SK-N-SH (cell line): ENCODE measurements around the gene ASB3. TPM values are rescaled to one million over a fixed set of nuclear protein-coding genes. Genes with fewer than 3 reads are reported as not detected.

Experiments
- CTCF ChIA-PET: fragments of 300-600, 350-600 bp; formaldehyde crosslinking; extraction: SDS; loops from one replicate; lab custom pipeline; 2021; lab: Yijun Ruan, JAX
- POLR2A ChIA-PET: fragments of 350-600 bp; sonication (Branson Sonifier 250); formaldehyde crosslinking; extraction: SDS; loops from one replicate; lab custom pipeline; 2020; ENCODE audit warnings: antibody characterized with exemption, inconsistent platforms; lab: Yijun Ruan, JAX
- DNase-seq: peaks from one replicate; pipeline ENCODE4 v3.0.0; 2012
- H2AFZ ChIP-seq: fragments of 200-600 bp; sonication (generic); 2 replicates; pipeline ENCODE4 v1.8.1; 2016; ENCODE audit warnings: antibody characterized with exemption, mild to moderate bottlenecking, low read depth
- H3F3A ChIP-seq: fragments of 200-600 bp; sonication (generic); replicated peaks from 2 replicates; pipeline ENCODE3; 2016; ENCODE audit warnings: antibody characterized with exemption, mild to moderate bottlenecking; ENCODE audit not compliant: insufficient read depth
- H3K27ac ChIP-seq, 2 experiments: fragments of 200-500 bp in 1 of 2; fragments of 200-600 bp in 1 of 2; sonication (Bioruptor generic) in 1 of 2; sonication (generic), shearing (Covaris generic) in 1 of 2; 2 replicates each; pipeline versions ENCODE4 v1.5.1 to v1.6.1; 2014 to 2016; ENCODE audit warnings: low read depth in 2 of 2, inconsistent platforms in 1 of 2, low read length in 1 of 2, mild to moderate bottlenecking in 1 of 2, mixed read lengths in 1 of 2
- H3K27me3 ChIP-seq: fragments of 200-600 bp; sonication (generic), shearing (Covaris generic); 2 replicates; pipeline ENCODE4 v1.6.1; 2016; ENCODE audit warnings: mixed run types; ENCODE audit not compliant: insufficient read depth
- H3K36me3 ChIP-seq, 2 experiments: fragments of 200-500 bp in 1 of 2; fragments of 200-600 bp in 1 of 2; sonication (Bioruptor generic) in 1 of 2; sonication (generic) in 1 of 2; replicated peaks in 1 of 2; 2 replicates each; pipeline versions ENCODE3 to v1.5.1; 2014 to 2016; ENCODE audit warnings: low read length in 1 of 2, mild to moderate bottlenecking in 1 of 2; ENCODE audit not compliant: insufficient read depth in 2 of 2, control insufficient read depth in 1 of 2
- H3K4me1 ChIP-seq, 2 experiments: fragments of 200-500 bp in 1 of 2; fragments of 200-600 bp in 1 of 2; sonication (Bioruptor generic) in 1 of 2; sonication (generic), shearing (Covaris generic) in 1 of 2; 2 replicates each; pipeline versions ENCODE4 v1.5.1 to v1.6.1; 2014 to 2016; ENCODE audit warnings: low read depth in 1 of 2, low read length in 1 of 2, mixed run types in 1 of 2; ENCODE audit not compliant: insufficient read depth in 2 of 2, control insufficient read depth in 1 of 2
- H3K4me2 ChIP-seq: fragments of 200-600 bp; sonication (generic), shearing (Covaris generic); 2 replicates; pipeline ENCODE4 v1.6.1; 2017; ENCODE audit warnings: mixed run types
- H3K4me3 ChIP-seq, 2 experiments: fragments of 200-500 bp in 1 of 2; fragments of 200-600 bp in 1 of 2; sonication (Bioruptor generic) in 1 of 2; sonication (generic), shearing (Covaris generic) in 1 of 2; 2 replicates each; pipeline versions ENCODE4 v1.5.1 to v1.8.1; 2014 to 2016; ENCODE audit warnings: low read depth in 2 of 2, inconsistent platforms in 1 of 2, low read length in 1 of 2, mild to moderate bottlenecking in 1 of 2, mixed read lengths in 1 of 2, moderate library complexity in 1 of 2
- H3K79me2 ChIP-seq: fragments of 200-600 bp; sonication (generic); 2 replicates; pipeline ENCODE4 v1.8.1; 2017; ENCODE audit warnings: mild to moderate bottlenecking; ENCODE audit not compliant: insufficient read depth
- H3K9ac ChIP-seq: fragments of 200-600 bp; sonication (generic); 2 replicates; pipeline ENCODE4 v1.6.1; 2017; ENCODE audit warnings: mixed run types
- H3K9me2 ChIP-seq: fragments of 200-600 bp; sonication (generic); 2 replicates; pipeline ENCODE4 v1.6.1; 2017; ENCODE audit warnings: mixed run types
- H3K9me3 ChIP-seq: fragments of 200-600 bp; sonication (generic); 2 replicates; pipeline ENCODE4 v1.6.1; 2017; ENCODE audit warnings: mixed run types, mild to moderate bottlenecking, moderate library complexity
- H4K20me1 ChIP-seq: fragments of 200-600 bp; sonication (generic); 2 replicates; pipeline ENCODE4 v1.6.1; 2017; ENCODE audit warnings: mild to moderate bottlenecking, mixed run types; ENCODE audit not compliant: insufficient read depth
- GATA2 ChIP-seq: sonication (generic); formaldehyde crosslinking; IDR thresholded peaks from 2 replicates; pipeline ENCODE4 v1.5.0; 2020; ENCODE audit warnings: mild to moderate bottlenecking, missing genetic modification reagents
- JUND ChIP-seq: IDR thresholded peaks from 2 replicates; pipeline ENCODE4 v1.4.0; 2012
- NRF1 ChIP-seq: IDR thresholded peaks from 2 replicates; pipeline ENCODE4 v1.6.1; 2012; ENCODE audit warnings: low read depth, mild to moderate bottlenecking, low read length
- RAD21 ChIP-seq: IDR thresholded peaks from 2 replicates; pipeline ENCODE4 v1.6.1; 2012; ENCODE audit warnings: mild to moderate bottlenecking, low read length
- RXRA ChIP-seq: IDR thresholded peaks from 2 replicates; pipeline ENCODE4 v1.4.0; 2012; ENCODE audit warnings: low read depth, mild to moderate bottlenecking, borderline replicate concordance
- SMC3 ChIP-seq: IDR thresholded peaks from 2 replicates; pipeline ENCODE4 v1.6.1; 2012; ENCODE audit warnings: low read depth, low read length, improper control_type of control experiment
- TAF1 ChIP-seq: IDR thresholded peaks from 2 replicates; pipeline ENCODE4 v1.6.1; 2012; ENCODE audit warnings: low read depth, mild to moderate bottlenecking, low read length, moderate library complexity, borderline replicate concordance
- TCF12 ChIP-seq: IDR thresholded peaks from 2 replicates; pipeline ENCODE4 v1.4.0; 2012
- YY1 ChIP-seq: IDR thresholded peaks from 2 replicates; pipeline ENCODE4 v1.4.0; 2012; ENCODE audit warnings: low read depth, mild to moderate bottlenecking
- WGBS: methylation state at CpG from one replicate; pipeline ENCODE4 v1.1.6; 2017; ENCODE audit warnings: low lambda C conversion rate; 5-methylcytosine and 5-hydroxymethylcytosine counted together
- polyA plus RNA-seq, 3 experiments: library from polyadenylated mRNA; depleted of rRNA; stranded (reverse); fragments of >200 nt; gene quantifications; 2 replicates each; pipeline ENCODE4 v1.2.3, GENCODE V29; 2012
- TF ChIP-seq, protein P1 (sequence below): IDR thresholded peaks from 2 replicates; pipeline ENCODE4 v1.4.0; 2012; ENCODE audit warnings: low read depth, borderline replicate concordance
- TF ChIP-seq, protein P2 (sequence below): IDR thresholded peaks from 2 replicates; pipeline ENCODE4 v1.4.0; 2012; ENCODE audit warnings: low read depth, borderline replicate concordance
- TF ChIP-seq, protein P3 (sequence below): IDR thresholded peaks from 2 replicates; pipeline ENCODE4 v1.4.0; 2012; ENCODE audit warnings: low read depth
- TF ChIP-seq, protein P4 (sequence below): IDR thresholded peaks from 2 replicates; pipeline ENCODE4; 2012
- TF ChIP-seq, protein P5 (sequence below): fragments of 200-600 bp; sonication (generic); IDR thresholded peaks from 2 replicates; pipeline ENCODE4 v1.6.1; 2017; ENCODE audit warnings: antibody characterized with exemption, mild to moderate bottlenecking, moderate library complexity

The ASB3 gene
- polyA plus RNA-seq, 1 of the 3 experiments (the other 2 are of a cell fraction): 16.2 TPM

DNA sequence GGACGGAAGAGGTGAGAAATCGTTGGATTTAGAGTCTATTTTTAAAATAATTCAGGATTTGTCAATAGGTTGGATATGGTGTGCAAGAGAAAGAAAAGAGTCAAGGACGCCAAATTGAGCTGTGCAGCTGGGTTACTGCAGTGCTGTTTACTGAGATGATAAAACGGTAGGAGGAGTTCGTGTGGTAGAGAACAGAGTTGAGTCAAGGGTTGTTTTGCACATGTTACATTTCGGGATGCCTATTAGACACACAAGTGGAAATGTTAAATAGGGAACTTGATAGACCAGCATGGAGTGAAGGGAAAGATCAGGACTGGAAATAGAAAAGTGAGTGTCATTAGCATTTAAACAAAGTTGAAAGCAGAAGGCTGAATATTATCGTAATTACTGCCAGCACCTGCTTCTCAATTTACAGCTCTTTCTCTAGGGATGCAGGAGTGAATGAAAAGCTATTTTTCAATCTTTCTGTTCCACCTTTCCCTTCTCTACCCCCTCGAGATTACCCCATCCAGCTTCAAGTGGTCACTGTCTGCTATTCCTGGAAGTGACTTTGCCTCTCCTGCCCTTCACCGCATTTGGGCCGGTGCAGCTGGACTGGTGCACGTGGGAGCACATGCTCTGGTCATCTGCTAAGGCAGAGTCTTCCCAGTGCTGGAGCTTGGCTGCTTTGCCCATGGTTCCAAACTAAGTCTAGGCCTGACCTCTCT is 42.7 kb upstream of the ASB3 start (continued):
- TF ChIP-seq, protein P1, sequence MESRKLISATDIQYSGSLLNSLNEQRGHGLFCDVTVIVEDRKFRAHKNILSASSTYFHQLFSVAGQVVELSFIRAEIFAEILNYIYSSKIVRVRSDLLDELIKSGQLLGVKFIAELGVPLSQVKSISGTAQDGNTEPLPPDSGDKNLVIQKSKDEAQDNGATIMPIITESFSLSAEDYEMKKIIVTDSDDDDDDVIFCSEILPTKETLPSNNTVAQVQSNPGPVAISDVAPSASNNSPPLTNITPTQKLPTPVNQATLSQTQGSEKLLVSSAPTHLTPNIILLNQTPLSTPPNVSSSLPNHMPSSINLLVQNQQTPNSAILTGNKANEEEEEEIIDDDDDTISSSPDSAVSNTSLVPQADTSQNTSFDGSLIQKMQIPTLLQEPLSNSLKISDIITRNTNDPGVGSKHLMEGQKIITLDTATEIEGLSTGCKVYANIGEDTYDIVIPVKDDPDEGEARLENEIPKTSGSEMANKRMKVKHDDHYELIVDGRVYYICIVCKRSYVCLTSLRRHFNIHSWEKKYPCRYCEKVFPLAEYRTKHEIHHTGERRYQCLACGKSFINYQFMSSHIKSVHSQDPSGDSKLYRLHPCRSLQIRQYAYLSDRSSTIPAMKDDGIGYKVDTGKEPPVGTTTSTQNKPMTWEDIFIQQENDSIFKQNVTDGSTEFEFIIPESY: no peak
- TF ChIP-seq, all 33 proteins: peak for 0

DNA sequence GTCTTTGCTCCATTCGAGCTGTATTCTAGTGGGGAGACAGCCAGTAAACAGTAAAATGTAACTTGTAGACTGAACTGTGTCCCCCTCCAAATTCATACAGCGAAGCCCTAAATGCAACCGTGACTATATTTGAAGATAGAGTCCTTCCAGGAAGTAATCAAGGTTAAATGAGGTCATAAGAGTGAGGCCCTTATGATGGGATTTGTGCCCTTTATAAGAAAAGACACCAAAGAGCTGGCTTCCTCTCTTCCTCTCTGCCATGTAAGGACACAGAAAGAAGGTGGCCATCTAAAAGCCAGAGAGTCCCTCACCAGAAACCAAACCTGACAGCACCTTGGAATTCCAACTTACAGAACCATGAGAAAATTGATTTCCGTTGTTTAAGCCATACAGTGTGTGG is 41.6 kb upstream of the ASB3 start:
- DNase-seq: no peak
- no peak overlapping the region for H3K9ac ChIP-seq
- no peaks in the 10 kb centered on the region for H3K4me1 ChIP-seq
- no peaks in the 10 kb centered on the region for H3F3A ChIP-seq
- no peaks in the 10 kb centered on the region for H3K9me2 ChIP-seq
- no peaks in the 10 kb centered on the region for H3K79me2 ChIP-seq
- H3K27ac ChIP-seq: no peak overlapping the region
- TF ChIP-seq YY1: no peak
- TF ChIP-seq, protein P2, sequence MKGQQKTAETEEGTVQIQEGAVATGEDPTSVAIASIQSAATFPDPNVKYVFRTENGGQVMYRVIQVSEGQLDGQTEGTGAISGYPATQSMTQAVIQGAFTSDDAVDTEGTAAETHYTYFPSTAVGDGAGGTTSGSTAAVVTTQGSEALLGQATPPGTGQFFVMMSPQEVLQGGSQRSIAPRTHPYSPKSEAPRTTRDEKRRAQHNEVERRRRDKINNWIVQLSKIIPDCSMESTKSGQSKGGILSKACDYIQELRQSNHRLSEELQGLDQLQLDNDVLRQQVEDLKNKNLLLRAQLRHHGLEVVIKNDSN: no peak
- TF ChIP-seq GATA2 (CRISPR knock-in tag): no peak
- TF ChIP-seq NRF1: no peak
- TF ChIP-seq, protein P3, sequence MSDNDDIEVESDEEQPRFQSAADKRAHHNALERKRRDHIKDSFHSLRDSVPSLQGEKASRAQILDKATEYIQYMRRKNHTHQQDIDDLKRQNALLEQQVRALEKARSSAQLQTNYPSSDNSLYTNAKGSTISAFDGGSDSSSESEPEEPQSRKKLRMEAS: no peak
- no peak for TF ChIP-seq RXRA
- TF ChIP-seq, protein P4, sequence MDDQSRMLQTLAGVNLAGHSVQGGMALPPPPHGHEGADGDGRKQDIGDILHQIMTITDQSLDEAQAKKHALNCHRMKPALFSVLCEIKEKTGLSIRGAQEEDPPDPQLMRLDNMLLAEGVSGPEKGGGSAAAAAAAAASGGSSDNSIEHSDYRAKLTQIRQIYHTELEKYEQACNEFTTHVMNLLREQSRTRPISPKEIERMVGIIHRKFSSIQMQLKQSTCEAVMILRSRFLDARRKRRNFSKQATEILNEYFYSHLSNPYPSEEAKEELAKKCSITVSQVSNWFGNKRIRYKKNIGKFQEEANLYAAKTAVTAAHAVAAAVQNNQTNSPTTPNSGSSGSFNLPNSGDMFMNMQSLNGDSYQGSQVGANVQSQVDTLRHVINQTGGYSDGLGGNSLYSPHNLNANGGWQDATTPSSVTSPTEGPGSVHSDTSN: no peak
- no peaks in the 10 kb centered on the region for H3K9me3 ChIP-seq
- H3K4me2 ChIP-seq: no peak overlapping the region
- WGBS: 92% methylated on average over 4 of the region's 4 CpGs
- no peaks in the 10 kb centered on the region for H3K36me3 ChIP-seq
- no peak overlapping the region for H2AFZ ChIP-seq
- H3K4me3 ChIP-seq: no peak overlapping the region
- H4K20me1 ChIP-seq: no peaks in the 10 kb centered on the region
- H3K27me3 ChIP-seq: no peaks in the 10 kb centered on the region
- ChIA-PET POLR2A (no interaction called here), CTCF (no interaction called here)

DNA sequence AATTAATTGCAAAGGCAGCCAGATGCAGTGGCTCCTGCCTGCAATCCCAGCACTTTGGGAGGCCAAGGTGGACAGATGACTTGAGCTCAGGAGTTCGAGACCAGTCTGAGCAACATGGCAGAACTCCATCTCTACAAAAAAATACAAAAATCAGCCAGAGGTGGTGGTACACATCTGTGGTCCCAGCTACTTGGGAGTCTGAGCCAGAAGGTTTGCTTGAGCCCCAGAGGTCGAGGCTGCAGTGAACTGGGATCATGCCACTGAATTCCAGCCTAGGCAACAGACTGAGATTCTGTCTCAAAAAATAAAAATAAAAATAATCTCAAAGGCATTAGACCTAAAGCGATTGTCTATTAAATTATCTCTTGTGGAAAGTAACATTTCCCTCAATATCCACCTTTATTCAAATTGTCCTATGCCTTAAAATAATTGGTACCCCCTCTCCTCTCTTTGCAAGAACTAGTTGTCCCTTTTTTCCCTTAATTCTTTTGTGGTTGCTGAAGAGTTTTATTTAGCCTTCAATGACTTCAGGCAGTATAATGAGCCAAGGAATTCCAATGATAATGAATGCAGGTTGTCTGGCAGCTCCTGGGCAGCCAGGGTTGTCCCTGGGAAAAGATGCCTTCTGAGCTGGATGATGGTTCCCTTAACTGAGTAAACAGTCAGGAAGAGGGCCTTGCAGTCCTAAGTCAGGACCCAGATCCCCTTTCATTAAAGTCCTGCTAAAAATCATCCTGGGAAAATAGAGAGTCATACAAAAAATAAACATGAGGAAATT is 40.8 kb upstream of the ASB3 start:
- no peak overlapping the region for H3K9ac ChIP-seq
- WGBS: 91% methylated on average over 3 of the region's 3 CpGs
- H4K20me1 ChIP-seq: no peaks in the 10 kb centered on the region
- H3F3A ChIP-seq: no peaks in the 10 kb centered on the region
- H3K79me2 ChIP-seq: no peaks in the 10 kb centered on the region
- no peak overlapping the region for H3K4me2 ChIP-seq
- no peaks in the 10 kb centered on the region for H3K36me3 ChIP-seq
- ChIA-PET POLR2A (no interaction called here), CTCF (no interaction called here)
- H3K4me1 ChIP-seq: no peaks in the 10 kb centered on the region
- no peaks in the 10 kb centered on the region for H3K9me3 ChIP-seq
- no peaks in the 10 kb centered on the region for H3K9me2 ChIP-seq
- no peak overlapping the region for H2AFZ ChIP-seq
- no peak overlapping the region for H3K4me3 ChIP-seq
- no peak overlapping the region for H3K27ac ChIP-seq
- H3K27me3 ChIP-seq: no peaks in the 10 kb centered on the region
- DNase-seq: no peak
- TF ChIP-seq TCF12 (no peak), JUND (no peak), RAD21 (no peak), TAF1 (no peak), RXRA (no peak), SMC3 (no peak)
- TF ChIP-seq, protein P4: no peak
- TF ChIP-seq, protein P1: no peak
- TF ChIP-seq, protein P5, sequence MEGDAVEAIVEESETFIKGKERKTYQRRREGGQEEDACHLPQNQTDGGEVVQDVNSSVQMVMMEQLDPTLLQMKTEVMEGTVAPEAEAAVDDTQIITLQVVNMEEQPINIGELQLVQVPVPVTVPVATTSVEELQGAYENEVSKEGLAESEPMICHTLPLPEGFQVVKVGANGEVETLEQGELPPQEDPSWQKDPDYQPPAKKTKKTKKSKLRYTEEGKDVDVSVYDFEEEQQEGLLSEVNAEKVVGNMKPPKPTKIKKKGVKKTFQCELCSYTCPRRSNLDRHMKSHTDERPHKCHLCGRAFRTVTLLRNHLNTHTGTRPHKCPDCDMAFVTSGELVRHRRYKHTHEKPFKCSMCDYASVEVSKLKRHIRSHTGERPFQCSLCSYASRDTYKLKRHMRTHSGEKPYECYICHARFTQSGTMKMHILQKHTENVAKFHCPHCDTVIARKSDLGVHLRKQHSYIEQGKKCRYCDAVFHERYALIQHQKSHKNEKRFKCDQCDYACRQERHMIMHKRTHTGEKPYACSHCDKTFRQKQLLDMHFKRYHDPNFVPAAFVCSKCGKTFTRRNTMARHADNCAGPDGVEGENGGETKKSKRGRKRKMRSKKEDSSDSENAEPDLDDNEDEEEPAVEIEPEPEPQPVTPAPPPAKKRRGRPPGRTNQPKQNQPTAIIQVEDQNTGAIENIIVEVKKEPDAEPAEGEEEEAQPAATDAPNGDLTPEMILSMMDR: no peak
